Lung (tissue), 12 donors: ENCODE measurements around the gene RUSF1. TPM values are rescaled to one million over a fixed set of nuclear protein-coding genes. Genes with fewer than 3 reads are reported as not detected.

ENCODE experiments used
- ATAC-seq: fragments of 200-7000 bp; cut with Tn5 transposase; one replicate; pipeline ENCODE4 v1.9.1; 2020; ENCODE audit warnings: moderate number of reproducible peaks; ENCODE audit not compliant: insufficient read depth, low FRiP score
- DNase-seq, 3 donors: peaks; one replicate each; pipeline ENCODE4 v3.0.0-alpha.2; 2013 to 2017
- H3K27ac ChIP-seq, 2 donors: one replicate each; pipeline ENCODE4 v1.5.1; 2013; ENCODE audit warnings: mild to moderate bottlenecking in 2 of 2, moderate library complexity in 2 of 2, control low read depth in 1 of 2, inconsistent platforms in 1 of 2, low read depth in 1 of 2, low read length in 1 of 2
- H3K27me3 ChIP-seq, 3 donors: one replicate each; pipeline ENCODE4 v1.5.1; 2013; ENCODE audit warnings: low read length in 2 of 3; ENCODE audit not compliant: control insufficient read depth in 3 of 3, insufficient read depth in 3 of 3
- H3K36me3 ChIP-seq, 4 donors: one replicate each; pipeline ENCODE4 v1.5.1; 2013; ENCODE audit warnings: low read length in 4 of 4, mild to moderate bottlenecking in 1 of 4, moderate library complexity in 1 of 4; ENCODE audit not compliant: control insufficient read depth in 4 of 4, insufficient read depth in 4 of 4
- H3K4me1 ChIP-seq, 5 donors: one replicate each; pipeline ENCODE4 v1.5.1; 2013; ENCODE audit warnings: low read length in 5 of 5, mild to moderate bottlenecking in 2 of 5, moderate library complexity in 1 of 5; ENCODE audit not compliant: control insufficient read depth in 5 of 5, insufficient read depth in 5 of 5
- H3K4me3 ChIP-seq: one replicate; pipeline ENCODE4 v1.5.1; 2013; ENCODE audit warnings: mild to moderate bottlenecking, control low read depth, moderate library complexity
- H3K9ac ChIP-seq, 2 donors: one replicate each; pipeline ENCODE4 v1.5.1; 2013; ENCODE audit warnings: low read length in 2 of 2, control low read depth in 1 of 2; ENCODE audit not compliant: insufficient read depth in 1 of 2
- H3K9me3 ChIP-seq, 4 donors: one replicate each; pipeline ENCODE4 v1.5.1; 2013; ENCODE audit warnings: low read length in 3 of 4, mild to moderate bottlenecking in 1 of 4, moderate library complexity in 1 of 4; ENCODE audit not compliant: control insufficient read depth in 4 of 4, insufficient read depth in 3 of 4
- CTCF ChIP-seq: IDR thresholded peaks from 2 replicates; pipeline ENCODE4 v1.5.1; 2012; ENCODE audit warnings: mild to moderate bottlenecking; ENCODE audit errors: control extremely low read depth, extremely low read depth
- WGBS, 2 donors: extraction: QIAGEN DNeasy Blood & Tissue Kit; methylation state at CpG; one replicate each; pipeline ENCODE4 v1.1.7; 2013; 5-methylcytosine and 5-hydroxymethylcytosine counted together
- polyA plus RNA-seq, 2 donors: library from polyadenylated mRNA; stranded (reverse); fragments of 200-250 nt; gene quantifications; one replicate each; pipeline ENCODE4 v1.2.1, GENCODE V29; 2013
- total RNA-seq, 2 donors: library from RNA; depleted of rRNA in 1 of 2; stranded (reverse); fragments of >200 nt in 1 of 2; gene quantifications; one replicate each; pipeline ENCODE4 v1.2.1, GENCODE V29; 2014 to 2021
- donor health status: control.
- donor health status: control.
- donor health status: Bipolar disorder and iron deficiency.
- donor health status: healthy.
- donor health status: DM: yes; HTN: yes; CAD: no.

Gene RUSF1
- total and polyA plus RNA-seq, 4 donors, result 56.1 to 82.7 (median 73.1) TPM

- H3K4me3 ChIP-seq, result no peak overlapping the region
- no peak for TF ChIP-seq CTCF
- H3K9me3 ChIP-seq, result no peaks in the 10 kb centered on the region
- 22 to 29% methylated on average over 7 of the region's 7 CpGs for WGBS, 2 donors
- peaks cover 0 to 8% (median 5%) of the 10 kb centered on the region in 4 donors for H3K36me3 ChIP-seq
- H3K4me1 ChIP-seq, result peaks cover 0 to 11% (median 3%) of the 10 kb centered on the region in 5 donors
- H3K27ac ChIP-seq, result peak overlapping the region in 1 of 2 donors; percentile 41
- DNase-seq, result peak; percentile 35 to 57 (median 50)
- H3K27me3 ChIP-seq, result no peaks in the 10 kb centered on the region
- no peak for ATAC-seq
- no peak overlapping the region for H3K9ac ChIP-seq
These were observed 27.2 kb downstream of the RUSF1 start for GRCh38 chr16:31480851-31481536.

- H3K9me3 ChIP-seq, result no peaks in the 10 kb centered on the region
- no peak for DNase-seq
These were observed 28.4 kb downstream of the RUSF1 start for GRCh38 chr16:31479751-31480150.

DNA sequence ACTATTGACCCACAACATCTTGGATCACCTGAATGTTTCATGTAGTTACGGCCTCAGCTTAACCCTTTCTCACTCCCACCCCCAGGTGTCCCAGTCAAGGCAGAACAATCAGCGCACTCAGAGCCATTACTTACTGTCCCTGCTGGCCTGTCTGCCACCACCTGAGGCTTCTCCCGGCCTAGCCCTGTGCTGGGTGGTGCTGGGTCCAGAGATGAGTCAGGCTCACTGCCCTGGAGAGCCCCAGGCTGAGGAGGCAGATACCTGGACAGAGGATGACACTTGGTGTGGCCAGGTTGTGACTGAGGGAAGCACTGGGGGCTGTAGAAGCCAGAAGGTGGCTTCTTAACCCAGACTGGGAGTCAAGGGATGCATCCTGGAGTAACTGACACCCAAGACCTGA, 29.2 kb downstream of the RUSF1 start:
- 90 to 97% methylated on average over 3 of the region's 3 CpGs for WGBS, 2 donors
- no peak for ATAC-seq
- no peak overlapping the region for H3K4me3 ChIP-seq
- no peak overlapping the region for H3K9ac ChIP-seq
- H3K9me3 ChIP-seq, result no peaks in the 10 kb centered on the region
- peaks cover 6 to 18% (median 16%) of the 10 kb centered on the region in 4 donors for H3K36me3 ChIP-seq
- DNase-seq, result no peak
- H3K27ac ChIP-seq, result peak overlapping the region in 1 of 2 donors; percentile 34
- peaks cover 0 to 7% (median 0%) of the 10 kb centered on the region in 5 donors for H3K4me1 ChIP-seq
- no peak for TF ChIP-seq CTCF
- H3K27me3 ChIP-seq, result no peaks in the 10 kb centered on the region

More at GRCh38 chr16:31479751-31480150, 28.4 kb downstream of the RUSF1 start:
- ATAC-seq, result no peak
- WGBS, 2 donors, result 77 to 93% methylated on average over 9 of the region's 9 CpGs
- H3K9ac ChIP-seq, result no peak overlapping the region
- H3K36me3 ChIP-seq, result peaks cover 1 to 14% (median 11%) of the 10 kb centered on the region in 4 donors
- peaks cover 0 to 5% (median 1%) of the 10 kb centered on the region in 5 donors for H3K4me1 ChIP-seq
- no peaks in the 10 kb centered on the region for H3K27me3 ChIP-seq
- no peak for TF ChIP-seq CTCF
- no peak overlapping the region for H3K27ac ChIP-seq
- no peak overlapping the region for H3K4me3 ChIP-seq
